Measurements from ENCODE around the gene SDE2.

GRCh38 chr1:225941187-225941941 lies 57.8 kb downstream of the SDE2 start, which contains the start of gene LEFTY2:
- no peak for TF ChIP-seq RAD21 (conservative IDR thresholded peaks at IDR 0.05)
- no peak for TF ChIP-seq REST (IDR thresholded peaks at IDR 0.05; ENCODE audit: borderline replicate concordance)
- no peak for TF ChIP-seq POLR2AphosphoS5 (IDR thresholded peaks at IDR 0.05)
- TF ChIP-seq EZH2 (IDR thresholded peaks at IDR 0.05; ENCODE audit: borderline replicate concordance, insufficient read depth, low read length, poor library complexity, severe bottlenecking), result no peak
- no peak for TF ChIP-seq CTCF (IDR thresholded peaks at IDR 0.05; ENCODE audit: poor library complexity, severe bottlenecking)
- TF ChIP-seq SMC3 (conservative IDR thresholded peaks at IDR 0.05; ENCODE audit: poor library complexity), result no peak
- no peak for TF ChIP-seq EP300 (conservative IDR thresholded peaks at IDR 0.05; ENCODE audit: poor library complexity, severe bottlenecking)
- no peak for TF ChIP-seq MXI1 (conservative IDR thresholded peaks at IDR 0.05; ENCODE audit: poor library complexity, severe bottlenecking)
- TF ChIP-seq TAF1 (IDR thresholded peaks at IDR 0.05; ENCODE audit: low read depth), result no peak
